ENCODE measurements around the gene ABR.

The ABR gene

DNA sequence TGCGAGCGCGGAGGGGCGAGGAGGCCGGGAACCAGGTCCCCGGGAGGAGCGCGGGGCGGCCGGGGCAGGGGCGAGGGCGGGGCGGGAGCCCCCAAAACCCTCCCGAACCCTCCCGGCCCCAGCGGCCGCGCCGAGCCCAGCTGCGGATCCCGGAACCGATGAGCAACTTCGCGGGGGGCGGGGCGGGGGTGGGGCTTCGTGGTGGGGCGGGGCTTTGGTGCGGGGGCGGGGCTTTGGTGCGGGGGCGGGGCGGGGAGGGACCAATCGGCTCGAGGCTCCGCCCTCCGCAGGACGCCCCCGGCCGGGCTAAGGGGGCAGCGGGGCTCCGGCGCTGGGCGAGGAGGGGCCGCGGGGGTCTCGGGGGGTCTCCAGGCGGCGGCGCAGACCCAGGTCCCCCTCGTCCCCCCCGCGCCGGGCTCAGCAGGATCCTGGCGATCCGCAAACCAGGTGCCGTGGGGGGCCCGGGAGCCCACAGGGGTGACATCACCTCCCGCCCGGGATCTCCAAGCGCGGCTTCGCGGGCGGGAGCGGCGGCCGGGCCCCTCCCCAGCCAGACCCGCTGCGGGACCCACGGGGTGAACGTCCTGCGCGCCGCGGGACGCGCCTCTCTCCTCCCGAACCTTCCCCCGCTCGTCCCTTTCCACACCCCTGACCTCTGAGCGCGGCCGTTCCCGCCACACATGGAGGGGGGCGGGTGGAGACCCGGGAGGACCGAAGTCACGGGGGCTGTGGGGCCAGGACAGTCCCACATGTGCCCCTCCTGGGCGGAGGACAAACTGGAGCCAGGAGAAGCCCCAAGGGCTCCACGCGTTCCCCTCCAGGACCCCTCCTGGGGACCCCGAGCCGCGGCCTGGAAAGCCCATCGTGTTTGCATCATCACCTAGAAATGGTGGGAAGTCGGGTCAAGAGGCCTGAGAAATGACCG lies at the start of gene ABR:
Gene ABR (minus strand): TSS at position 164 of the 925 bp plus-strand sequence. CDS start 254 bp downstream, outside the sequence.
- H3K36me3 ChIP-seq (ENCODE audit: control insufficient read depth, insufficient read depth, low read length) = no peaks in the 10 kb centered on the region
- no peaks in the 10 kb centered on the region for H3K9me3 ChIP-seq (ENCODE audit: control insufficient read depth, low read length)
- H3K9ac ChIP-seq (ENCODE audit: low read length) = no peak within 1 kb of the TSS
- H3K4me1 ChIP-seq (ENCODE audit: control insufficient read depth, insufficient read depth, low read length) = peaks cover 5% of the 10 kb centered on the region
- H3K27me3 ChIP-seq (ENCODE audit: control insufficient read depth, insufficient read depth, low read length) = peaks cover 59% of the 10 kb centered on the region
- no peak within 1 kb of the TSS for H3K4me3 ChIP-seq (ENCODE audit: low read length)

DNA sequence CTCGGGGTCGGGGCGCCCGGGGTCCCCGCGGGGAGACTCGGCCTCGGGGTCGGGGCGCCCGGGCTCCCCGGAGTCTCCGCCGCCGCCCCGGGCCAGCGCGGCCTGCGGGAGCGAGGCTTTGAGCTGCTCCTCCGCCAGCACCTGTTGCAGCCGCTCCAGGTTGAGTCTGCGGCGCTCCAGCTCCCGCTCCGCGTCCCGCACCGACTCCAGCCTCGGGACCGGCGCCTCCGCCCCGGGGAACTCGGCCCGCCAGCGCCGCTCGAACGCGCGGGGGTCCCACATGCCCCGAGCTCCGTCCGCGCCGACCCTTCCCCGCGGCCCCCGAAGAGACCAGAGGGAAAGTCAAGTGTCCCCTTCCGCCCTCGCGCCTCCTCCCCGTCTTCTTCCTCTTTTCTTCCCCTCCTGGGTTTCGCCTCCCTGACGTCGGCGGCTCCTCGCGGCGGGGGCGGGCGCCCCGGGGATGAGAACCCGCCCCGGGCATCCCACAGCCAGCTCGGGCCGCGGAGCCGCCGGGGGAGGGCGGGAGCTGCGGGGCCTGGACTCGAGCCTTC lies 49.6 kb upstream of the ABR start:
- Histone ChIP-seq H3K9ac (ENCODE audit: low read length) (no peak overlapping the region), H3K4me1 (ENCODE audit: control insufficient read depth, insufficient read depth, low read length) (no peaks in the 10 kb centered on the region), H3K9me3 (ENCODE audit: control insufficient read depth, low read length) (no peaks in the 10 kb centered on the region), H3K36me3 (ENCODE audit: control insufficient read depth, insufficient read depth, low read length) (no peaks in the 10 kb centered on the region), H3K27me3 (ENCODE audit: control insufficient read depth, insufficient read depth, low read length) (peaks cover 66% of the 10 kb centered on the region), H3K4me3 (ENCODE audit: low read length) (no peak overlapping the region)

DNA sequence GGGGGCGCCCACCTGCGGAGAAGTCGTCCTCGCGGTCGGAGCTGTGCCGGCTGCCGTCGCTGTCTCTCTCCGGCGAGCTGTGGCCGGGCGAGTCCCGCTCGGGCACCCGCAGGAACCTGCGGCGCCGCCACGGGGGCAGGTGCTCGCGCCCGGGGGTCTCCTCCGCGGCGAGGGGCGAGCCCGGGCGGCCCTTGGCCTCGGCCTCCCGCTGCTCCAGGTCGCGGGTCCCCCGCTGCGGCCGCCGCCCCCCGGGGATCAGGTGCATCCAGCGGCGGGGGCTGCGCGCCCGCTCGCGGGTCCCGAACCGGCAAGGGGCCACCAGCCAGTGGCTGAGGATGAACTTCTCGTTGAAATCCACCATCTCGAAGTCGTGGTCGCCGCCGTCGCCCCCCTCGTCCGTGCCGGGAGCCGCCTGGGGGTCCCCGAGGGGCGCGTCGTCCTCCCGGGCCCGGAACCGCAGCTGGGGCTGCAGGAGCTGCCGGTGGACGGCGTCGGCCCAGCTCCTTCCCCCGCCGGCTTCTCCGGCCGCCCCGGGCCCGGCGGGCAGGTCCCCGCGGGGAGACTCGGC lies 49.1 kb upstream of the ABR start:
- no peak overlapping the region for H3K9ac ChIP-seq (ENCODE audit: low read length)

DNA sequence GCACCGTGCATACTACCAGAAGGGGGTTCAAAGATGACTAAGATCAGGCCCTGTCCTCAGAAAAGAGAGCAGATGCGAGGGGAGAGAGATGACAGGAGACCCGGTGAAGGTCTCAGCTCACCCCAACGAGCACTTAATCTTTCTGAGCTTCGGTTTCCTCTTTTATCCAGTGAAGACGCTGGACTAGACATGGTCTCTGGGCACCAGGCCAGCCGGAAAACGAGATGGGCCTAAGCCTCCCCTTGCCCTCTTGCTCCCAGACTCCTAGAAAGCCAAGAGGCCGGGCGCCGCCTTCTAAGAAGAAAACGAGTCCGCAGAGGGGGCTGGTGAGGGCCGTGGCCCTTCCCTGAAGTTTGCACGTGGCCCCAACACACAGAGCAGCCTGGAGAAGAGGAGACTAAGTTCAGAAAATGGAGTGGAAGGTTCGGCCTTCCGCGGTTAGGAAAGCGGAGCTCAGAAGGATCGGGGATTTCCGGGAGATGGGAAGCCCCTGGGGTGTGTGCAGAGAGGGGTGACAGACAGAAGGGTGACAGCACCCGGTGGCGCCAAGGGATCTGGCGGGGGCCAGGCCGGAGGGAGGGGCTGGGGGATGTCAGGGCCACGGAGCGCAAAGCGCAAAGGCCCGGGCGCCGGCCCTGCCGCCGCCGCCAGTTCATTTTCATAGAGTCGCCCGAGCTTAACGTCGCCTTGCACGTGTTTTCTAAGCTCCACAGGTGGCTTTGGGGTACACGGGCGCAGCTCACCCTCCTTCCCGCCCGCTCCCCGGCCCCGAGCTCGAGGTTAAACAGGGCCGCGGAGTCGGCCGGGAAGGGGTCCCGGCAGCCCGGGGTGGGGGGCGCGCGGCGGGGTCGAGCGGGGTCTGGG lies 48.4 kb upstream of the ABR start:
- Histone ChIP-seq H3K4me3 (ENCODE audit: low read length) (no peak overlapping the region), H3K36me3 (ENCODE audit: control insufficient read depth, insufficient read depth, low read length) (no peaks in the 10 kb centered on the region), H3K9me3 (ENCODE audit: control insufficient read depth, low read length) (no peaks in the 10 kb centered on the region), H3K4me1 (ENCODE audit: control insufficient read depth, insufficient read depth, low read length) (no peaks in the 10 kb centered on the region), H3K9ac (ENCODE audit: low read length) (no peak overlapping the region), H3K27me3 (ENCODE audit: control insufficient read depth, insufficient read depth, low read length) (peaks cover 68% of the 10 kb centered on the region)

More for the DNA sequence above, 49.1 kb upstream of the ABR start:
- Histone ChIP-seq H3K27me3 (ENCODE audit: control insufficient read depth, insufficient read depth, low read length) (peaks cover 68% of the 10 kb centered on the region), H3K9me3 (ENCODE audit: control insufficient read depth, low read length) (no peaks in the 10 kb centered on the region), H3K36me3 (ENCODE audit: control insufficient read depth, insufficient read depth, low read length) (no peaks in the 10 kb centered on the region), H3K4me1 (ENCODE audit: control insufficient read depth, insufficient read depth, low read length) (no peaks in the 10 kb centered on the region), H3K4me3 (ENCODE audit: low read length) (no peak overlapping the region)

DNA sequence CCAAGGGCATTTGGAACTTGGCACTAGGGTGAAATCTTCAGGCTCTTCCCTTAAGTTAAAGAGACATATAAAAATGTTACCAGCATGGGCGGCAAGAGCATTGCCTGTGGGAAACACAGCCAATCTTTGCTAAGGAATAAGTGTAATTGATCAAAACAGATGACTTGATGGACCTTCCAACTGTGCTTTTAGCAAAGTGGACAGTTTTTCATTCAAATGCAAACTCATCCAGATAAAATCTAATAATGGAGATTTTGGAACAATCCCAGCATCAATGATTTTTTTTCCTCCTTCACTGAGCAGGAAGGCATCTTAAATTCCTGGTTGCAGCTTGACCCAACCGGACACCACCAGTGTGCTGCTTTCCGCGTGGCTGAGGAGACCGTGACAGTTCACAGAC lies 47.6 kb upstream of the ABR start:
- Histone ChIP-seq H3K9ac (ENCODE audit: low read length) (no peak overlapping the region), H3K27me3 (ENCODE audit: control insufficient read depth, insufficient read depth, low read length) (peaks cover 64% of the 10 kb centered on the region), H3K9me3 (ENCODE audit: control insufficient read depth, low read length) (no peaks in the 10 kb centered on the region), H3K4me1 (ENCODE audit: control insufficient read depth, insufficient read depth, low read length) (no peaks in the 10 kb centered on the region), H3K36me3 (ENCODE audit: control insufficient read depth, insufficient read depth, low read length) (no peaks in the 10 kb centered on the region), H3K4me3 (ENCODE audit: low read length) (no peak overlapping the region)

DNA sequence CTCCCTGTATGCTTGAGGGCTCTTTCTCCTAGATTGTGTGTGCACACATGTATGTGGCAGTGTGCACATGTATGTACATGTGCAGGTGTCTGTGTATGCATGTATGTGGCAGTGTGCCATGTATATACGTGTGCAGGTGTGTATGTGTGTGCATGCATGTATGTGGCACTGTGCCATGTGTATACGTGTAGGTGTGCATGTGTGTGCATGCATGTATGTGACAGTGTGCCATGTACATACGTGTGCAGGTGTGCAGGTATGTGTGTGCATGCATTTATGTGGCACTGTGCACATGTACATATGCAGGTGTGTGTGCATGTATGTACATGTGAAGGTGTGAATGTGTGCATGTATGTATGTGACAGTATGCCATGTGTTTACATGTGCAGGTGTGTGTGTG lies 46.5 kb upstream of the ABR start:
- no peaks in the 10 kb centered on the region for H3K9me3 ChIP-seq (ENCODE audit: control insufficient read depth, low read length)
- no peaks in the 10 kb centered on the region for H3K36me3 ChIP-seq (ENCODE audit: control insufficient read depth, insufficient read depth, low read length)
- no peak overlapping the region for H3K9ac ChIP-seq (ENCODE audit: low read length)
- H3K4me1 ChIP-seq (ENCODE audit: control insufficient read depth, insufficient read depth, low read length) = no peaks in the 10 kb centered on the region
- H3K4me3 ChIP-seq (ENCODE audit: low read length) = no peak overlapping the region
- peaks cover 53% of the 10 kb centered on the region for H3K27me3 ChIP-seq (ENCODE audit: control insufficient read depth, insufficient read depth, low read length)

DNA sequence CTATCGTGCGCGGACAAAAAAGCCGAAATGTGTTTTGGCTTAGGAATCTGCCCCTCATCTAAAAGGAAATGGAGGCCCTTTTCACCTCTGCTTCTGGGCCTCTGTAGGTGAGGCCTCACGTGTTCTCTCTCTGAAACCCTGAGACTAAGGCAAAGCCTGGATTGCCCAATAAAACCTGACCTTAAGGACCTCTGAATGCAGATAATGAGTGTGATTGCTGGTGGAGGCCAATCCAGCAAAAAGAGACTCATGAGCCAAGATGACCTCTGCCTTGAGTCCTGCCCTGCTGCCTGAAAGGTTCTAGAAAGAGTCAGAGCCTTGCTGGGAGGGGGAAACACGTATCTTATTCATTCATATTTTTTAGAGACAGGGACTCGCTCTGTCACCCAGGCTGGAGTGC lies 44.5 kb upstream of the ABR start:
- Histone ChIP-seq H3K4me1 (ENCODE audit: control insufficient read depth, insufficient read depth, low read length) (no peaks in the 10 kb centered on the region), H3K27me3 (ENCODE audit: control insufficient read depth, insufficient read depth, low read length) (peaks cover 52% of the 10 kb centered on the region), H3K4me3 (ENCODE audit: low read length) (no peak overlapping the region), H3K9me3 (ENCODE audit: control insufficient read depth, low read length) (no peaks in the 10 kb centered on the region), H3K9ac (ENCODE audit: low read length) (no peak overlapping the region), H3K36me3 (ENCODE audit: control insufficient read depth, insufficient read depth, low read length) (no peaks in the 10 kb centered on the region)

DNA sequence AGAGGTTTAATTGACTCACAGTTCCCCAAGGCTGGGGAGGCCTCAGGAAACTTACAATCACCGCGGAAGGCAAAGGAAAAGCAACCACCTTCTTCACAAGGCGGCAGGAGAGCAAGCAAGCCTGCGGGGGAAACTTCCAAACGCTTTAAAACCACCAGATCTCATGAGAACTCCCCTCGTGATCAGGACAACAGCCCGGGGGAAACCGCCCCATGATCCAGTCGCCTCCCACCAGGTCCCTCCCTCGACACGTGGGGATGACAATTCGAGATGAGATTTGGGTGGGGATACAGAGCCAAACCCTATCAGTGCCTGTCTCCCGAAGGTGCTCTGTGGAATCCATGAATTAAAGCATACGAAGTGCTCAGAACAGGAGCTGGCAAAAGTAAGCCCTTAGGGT lies 43.9 kb upstream of the ABR start:
- Histone ChIP-seq H3K9ac (ENCODE audit: low read length) (no peak overlapping the region), H3K36me3 (ENCODE audit: control insufficient read depth, insufficient read depth, low read length) (no peaks in the 10 kb centered on the region), H3K27me3 (ENCODE audit: control insufficient read depth, insufficient read depth, low read length) (peaks cover 45% of the 10 kb centered on the region), H3K4me3 (ENCODE audit: low read length) (no peak overlapping the region), H3K9me3 (ENCODE audit: control insufficient read depth, low read length) (no peaks in the 10 kb centered on the region), H3K4me1 (ENCODE audit: control insufficient read depth, insufficient read depth, low read length) (no peaks in the 10 kb centered on the region)

DNA sequence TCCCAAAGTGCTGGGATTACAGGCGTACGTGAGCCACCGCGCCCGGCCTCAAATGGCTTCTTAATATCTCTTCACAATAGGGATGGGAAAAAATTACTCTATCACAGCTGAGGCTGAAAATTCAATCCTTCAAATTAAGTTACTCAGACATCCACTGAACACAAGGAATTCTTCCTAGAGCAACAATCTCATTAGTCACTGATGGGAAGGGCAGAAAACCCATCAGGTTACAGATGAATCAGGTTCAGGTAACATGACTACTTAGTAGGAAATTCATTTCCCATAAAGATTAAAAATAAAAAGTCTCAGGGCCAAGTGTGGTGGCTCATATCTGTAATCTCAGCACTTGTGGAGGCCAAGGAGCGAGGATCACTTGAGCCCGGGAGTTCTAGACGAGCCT lies 42.5 kb upstream of the ABR start:
- Histone ChIP-seq H3K27me3 (ENCODE audit: control insufficient read depth, insufficient read depth, low read length) (peaks cover 37% of the 10 kb centered on the region), H3K9ac (ENCODE audit: low read length) (no peak overlapping the region), H3K36me3 (ENCODE audit: control insufficient read depth, insufficient read depth, low read length) (no peaks in the 10 kb centered on the region), H3K4me3 (ENCODE audit: low read length) (no peak overlapping the region), H3K9me3 (ENCODE audit: control insufficient read depth, low read length) (no peaks in the 10 kb centered on the region), H3K4me1 (ENCODE audit: control insufficient read depth, insufficient read depth, low read length) (no peaks in the 10 kb centered on the region)

DNA sequence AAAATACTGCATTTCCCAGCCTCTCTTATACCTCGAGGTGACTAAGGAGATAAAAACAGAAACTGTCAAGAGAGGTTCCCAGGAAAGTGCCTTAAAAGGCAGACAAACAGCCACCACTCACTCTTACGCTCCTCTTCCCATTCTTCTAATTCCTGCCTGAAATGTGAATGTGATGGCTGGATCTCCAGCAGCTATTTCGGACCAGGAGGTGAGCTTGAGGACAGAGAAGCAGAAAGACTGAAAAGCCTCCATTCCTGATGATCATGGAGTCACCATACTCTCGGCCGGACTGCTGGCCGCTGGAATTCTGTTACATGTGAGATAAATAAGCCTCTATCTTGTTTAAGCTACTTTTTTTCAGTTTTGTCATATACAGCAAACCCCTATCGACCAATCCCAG lies 41.4 kb upstream of the ABR start:
- Histone ChIP-seq H3K27me3 (ENCODE audit: control insufficient read depth, insufficient read depth, low read length) (peaks cover 37% of the 10 kb centered on the region), H3K36me3 (ENCODE audit: control insufficient read depth, insufficient read depth, low read length) (no peaks in the 10 kb centered on the region), H3K4me1 (ENCODE audit: control insufficient read depth, insufficient read depth, low read length) (no peaks in the 10 kb centered on the region), H3K4me3 (ENCODE audit: low read length) (no peak overlapping the region), H3K9me3 (ENCODE audit: control insufficient read depth, low read length) (no peaks in the 10 kb centered on the region), H3K9ac (ENCODE audit: low read length) (no peak overlapping the region)

DNA sequence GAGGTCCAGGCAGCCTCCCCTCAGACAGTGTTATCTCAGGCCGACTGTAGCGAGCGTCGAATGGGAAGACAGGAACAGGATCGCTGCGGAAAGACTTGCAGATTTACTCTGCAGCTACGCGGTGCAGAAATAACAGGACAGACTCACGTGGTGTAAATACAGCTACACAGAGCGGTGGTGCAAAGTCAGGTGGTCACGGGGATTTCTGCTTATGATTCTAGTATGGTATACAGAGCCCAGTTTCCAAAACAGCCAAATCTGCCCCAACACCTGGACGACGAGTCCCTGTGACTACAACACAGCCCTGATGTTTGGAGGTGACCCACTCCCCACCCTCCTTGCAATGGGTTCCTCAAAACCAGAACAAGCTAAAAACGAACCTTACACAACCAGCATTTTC lies 40.6 kb upstream of the ABR start:
- Histone ChIP-seq H3K36me3 (ENCODE audit: control insufficient read depth, insufficient read depth, low read length) (no peaks in the 10 kb centered on the region), H3K9me3 (ENCODE audit: control insufficient read depth, low read length) (no peaks in the 10 kb centered on the region), H3K9ac (ENCODE audit: low read length) (no peak overlapping the region), H3K4me3 (ENCODE audit: low read length) (no peak overlapping the region), H3K27me3 (ENCODE audit: control insufficient read depth, insufficient read depth, low read length) (peaks cover 31% of the 10 kb centered on the region), H3K4me1 (ENCODE audit: control insufficient read depth, insufficient read depth, low read length) (no peaks in the 10 kb centered on the region)

DNA sequence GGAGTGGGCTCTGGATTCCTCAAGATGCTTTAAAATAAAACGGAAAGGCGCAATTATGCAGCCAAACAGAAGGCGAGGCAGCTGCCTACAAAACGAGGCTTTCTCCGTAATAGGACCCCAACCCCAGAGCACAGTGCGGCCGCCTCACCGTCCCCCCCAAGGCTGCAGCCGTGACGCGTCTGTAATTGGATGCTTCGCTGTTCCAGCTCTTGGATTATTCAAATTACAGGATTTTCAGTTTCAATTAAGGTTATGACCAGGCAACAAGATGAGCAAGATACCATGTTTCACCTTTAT lies 37.3 kb upstream of the ABR start:
- peaks cover 44% of the 10 kb centered on the region for H3K27me3 ChIP-seq (ENCODE audit: control insufficient read depth, insufficient read depth, low read length)
- H3K9me3 ChIP-seq (ENCODE audit: control insufficient read depth, low read length) = no peaks in the 10 kb centered on the region
- H3K4me1 ChIP-seq (ENCODE audit: control insufficient read depth, insufficient read depth, low read length) = peaks cover 11% of the 10 kb centered on the region
- H3K9ac ChIP-seq (ENCODE audit: low read length) = no peak overlapping the region
- H3K36me3 ChIP-seq (ENCODE audit: control insufficient read depth, insufficient read depth, low read length) = no peaks in the 10 kb centered on the region
- H3K4me3 ChIP-seq (ENCODE audit: low read length) = no peak overlapping the region
